GM12878 (cell line): ENCODE results near the gene MINAR1.

Experiments used
- CTCF ChIP-seq, 3 experiments: IDR thresholded peaks in 2 of 3; conservative IDR thresholded peaks in 1 of 3; 2 replicates each; pipeline ENCODE4 v1.5.1; 2011; ENCODE audit warnings: low read depth in 3 of 3, low read length in 3 of 3, mild to moderate bottlenecking in 3 of 3, control low read depth in 2 of 3, moderate library complexity in 2 of 3, inconsistent platforms in 1 of 3, mixed read lengths in 1 of 3; ENCODE audit not compliant: control insufficient read depth in 2 of 3, insufficient read depth in 1 of 3; ENCODE audit errors: extremely low read depth in 1 of 3
- MAX ChIP-seq: IDR thresholded peaks from 2 replicates; pipeline ENCODE4 v1.6.1; 2012; ENCODE audit warnings: low read depth, low read length, improper control_type of control experiment
- REST ChIP-seq: IDR thresholded peaks from 2 replicates; pipeline ENCODE4 v1.6.1; 2012; ENCODE audit warnings: mild to moderate bottlenecking, low read depth, low read length
- SREBF1 ChIP-seq: IDR thresholded peaks from 2 replicates; pipeline ENCODE4 v1.6.1; 2012; ENCODE audit warnings: mild to moderate bottlenecking, low read length
- TBL1XR1 ChIP-seq: IDR thresholded peaks from 2 replicates; pipeline ENCODE4 v1.6.1; 2012; ENCODE audit warnings: low read depth, low read length, improper control_type of control experiment

GRCh38 chr15:79394231-79394630, 37.9 kb upstream of the MINAR1 start:
- TF ChIP-seq SREBF1 (no peak), MAX (no peak), TBL1XR1 (no peak), REST (no peak), CTCF (IDR thresholded peaks at IDR 0.05 in 2 of 3, conservative IDR thresholded peaks at IDR 0.05 in 1 of 3; ENCODE audit: control insufficient read depth in 2 of 3, extremely low read depth in 1 of 3, insufficient read depth in 1 of 3, low read depth in 3 of 3, low read length in 3 of 3) (no peak)
